ENCODE measurements around the gene TTL. TPM values are rescaled to one million over a fixed set of nuclear protein-coding genes. Genes with fewer than 3 reads are reported as not detected.

Gene TTL
- polyA plus RNA-seq, 1 of the 3 experiments (the other 2 are of a cell fraction): 15.4 TPM

DNA sequence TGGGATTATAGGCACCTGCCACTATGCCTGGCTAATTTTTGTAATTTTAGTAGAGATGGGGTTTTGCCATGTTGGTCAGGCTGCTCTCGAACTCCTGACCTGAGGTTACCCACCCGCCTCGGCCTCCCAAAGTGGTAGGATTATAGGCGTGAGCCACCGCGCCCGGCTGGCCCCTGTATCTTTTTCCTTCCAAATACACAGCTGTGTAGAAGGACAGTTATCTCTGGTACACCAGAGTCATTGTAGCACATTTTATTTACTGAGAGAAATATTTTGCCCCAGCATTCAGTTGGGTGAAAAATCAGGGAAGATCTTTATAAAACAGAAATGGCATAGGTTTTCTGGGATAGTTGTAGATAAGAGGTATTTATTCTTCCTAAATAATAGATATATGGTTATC, 36.9 kb downstream of the TTL start:
- Histone ChIP-seq H3K9ac (no peak overlapping the region), H3K4me2 (no peak overlapping the region), H3F3A (replicated peaks; ENCODE audit: insufficient read depth) (peaks cover 6% of the 10 kb centered on the region), H3K9me2 (no peaks in the 10 kb centered on the region), H4K20me1 (ENCODE audit: insufficient read depth) (no peaks in the 10 kb centered on the region), H3K9me3 (0 out of 2 replicates have a peak, but pooled peaks cover 9% of the 10 kb centered on the region), H3K36me3 (replicated peaks in 1 of 2; ENCODE audit: control insufficient read depth in 1 of 2, insufficient read depth in 2 of 2, low read length in 1 of 2) (peaks cover 42 to 64% of the 10 kb centered on the region in 2 experiments), H3K4me1 (ENCODE audit: control insufficient read depth in 1 of 2, insufficient read depth in 2 of 2, low read depth in 1 of 2, low read length in 1 of 2) (no peaks in the 10 kb centered on the region), H3K4me3 (ENCODE audit: low read depth in 2 of 2, low read length in 1 of 2) (no peak overlapping the region), H3K27me3 (ENCODE audit: insufficient read depth) (no peaks in the 10 kb centered on the region), H3K27ac (ENCODE audit: low read depth in 2 of 2, low read length in 1 of 2) (no peak overlapping the region), H2AFZ (ENCODE audit: low read depth) (no peak overlapping the region), H3K79me2 (ENCODE audit: insufficient read depth) (peaks cover 20% of the 10 kb centered on the region)
- DNase-seq: no peak
- TF ChIP-seq TEAD4 (IDR thresholded peaks at IDR 0.05; ENCODE audit: borderline replicate concordance, insufficient read depth) (no peak), NRF1 (IDR thresholded peaks at IDR 0.05; ENCODE audit: low read depth, low read length) (no peak), ELF1 (IDR thresholded peaks at IDR 0.05) (no peak), ZBTB33 (IDR thresholded peaks at IDR 0.05; ENCODE audit: borderline replicate concordance, low read depth) (no peak)
- POLR2A ChIA-PET: no interaction called here
- WGBS (ENCODE audit: low lambda C conversion rate): 97% methylated on average over 7 of the region's 7 CpGs
- CTCF ChIA-PET: no interaction called here

DNA sequence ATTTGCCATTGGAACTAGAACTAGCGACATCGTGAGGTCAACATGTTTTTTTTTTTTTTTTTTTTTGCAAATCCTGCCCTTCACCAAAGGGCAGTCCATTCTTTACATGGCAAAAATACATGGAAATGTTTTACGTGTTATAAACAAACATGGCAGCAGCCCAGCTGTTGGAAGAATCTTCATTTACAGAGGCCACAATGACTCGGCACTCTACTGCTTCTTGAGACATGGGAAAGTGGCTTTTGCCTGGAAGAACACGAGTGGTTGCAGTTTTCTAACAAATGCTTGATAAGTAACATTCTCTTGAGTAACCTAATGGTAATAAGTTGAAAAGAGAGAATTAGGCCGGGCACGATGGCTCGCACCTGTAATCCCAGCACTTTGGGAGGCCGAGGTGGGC, 37.5 kb downstream of the TTL start:
- WGBS (ENCODE audit: low lambda C conversion rate): 96% methylated on average over 9 of the region's 9 CpGs
- H3K4me3 ChIP-seq (ENCODE audit: low read depth in 2 of 2, low read length in 1 of 2): no peak overlapping the region
- no peaks in the 10 kb centered on the region for H3K27me3 ChIP-seq (ENCODE audit: insufficient read depth)
- no peak for DNase-seq
- H3K27ac ChIP-seq (ENCODE audit: low read depth in 2 of 2, low read length in 1 of 2): no peak overlapping the region
- TF ChIP-seq CHD2 (IDR thresholded peaks at IDR 0.05; ENCODE audit: low read length, partially characterized antibody): no peak
- TF ChIP-seq FOXM1 (IDR thresholded peaks at IDR 0.05; ENCODE audit: low read depth): no peak
- no peak for TF ChIP-seq ELF1 (IDR thresholded peaks at IDR 0.05)
- TF ChIP-seq RFX5 (IDR thresholded peaks at IDR 0.05; ENCODE audit: low read length): no peak
- no peak for TF ChIP-seq RXRA (IDR thresholded peaks at IDR 0.05; ENCODE audit: borderline replicate concordance, low read depth)
- no peak for TF ChIP-seq ZBTB33 (IDR thresholded peaks at IDR 0.05; ENCODE audit: borderline replicate concordance, low read depth)
- no peak for TF ChIP-seq FOSL2 (IDR thresholded peaks at IDR 0.05; ENCODE audit: borderline replicate concordance, low read depth)
- TF ChIP-seq GABPA (IDR thresholded peaks at IDR 0.05; ENCODE audit: low read depth): no peak
- no peak for TF ChIP-seq SMC3 (IDR thresholded peaks at IDR 0.05; ENCODE audit: low read depth, low read length)
- TF ChIP-seq JUND (IDR thresholded peaks at IDR 0.05): no peak
- no peak for TF ChIP-seq EP300 (IDR thresholded peaks at IDR 0.05; ENCODE audit: borderline replicate concordance in 1 of 2, low read depth in 1 of 2, low read length in 1 of 2)
- TF ChIP-seq, protein P1, sequence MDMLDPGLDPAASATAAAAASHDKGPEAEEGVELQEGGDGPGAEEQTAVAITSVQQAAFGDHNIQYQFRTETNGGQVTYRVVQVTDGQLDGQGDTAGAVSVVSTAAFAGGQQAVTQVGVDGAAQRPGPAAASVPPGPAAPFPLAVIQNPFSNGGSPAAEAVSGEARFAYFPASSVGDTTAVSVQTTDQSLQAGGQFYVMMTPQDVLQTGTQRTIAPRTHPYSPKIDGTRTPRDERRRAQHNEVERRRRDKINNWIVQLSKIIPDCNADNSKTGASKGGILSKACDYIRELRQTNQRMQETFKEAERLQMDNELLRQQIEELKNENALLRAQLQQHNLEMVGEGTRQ (IDR thresholded peaks at IDR 0.05; ENCODE audit: borderline replicate concordance, low read depth, low read length): no peak
- TF ChIP-seq GATA2 (CRISPR knock-in tag; IDR thresholded peaks at IDR 0.05): no peak
- no peak overlapping the region for H3K9ac ChIP-seq
- no peaks in the 10 kb centered on the region for H4K20me1 ChIP-seq (ENCODE audit: insufficient read depth)
- peaks cover 21% of the 10 kb centered on the region for H3K79me2 ChIP-seq (ENCODE audit: insufficient read depth)
- H3K4me1 ChIP-seq (ENCODE audit: control insufficient read depth in 1 of 2, insufficient read depth in 2 of 2, low read depth in 1 of 2, low read length in 1 of 2): no peaks in the 10 kb centered on the region
- POLR2A ChIA-PET: no interaction called here
- H3K9me3 ChIP-seq: 0 out of 2 replicates have a peak, but pooled peaks cover 7% of the 10 kb centered on the region
- CTCF ChIA-PET: no interaction called here
- no peaks in the 10 kb centered on the region for H3K9me2 ChIP-seq
- H3K36me3 ChIP-seq (replicated peaks in 1 of 2; ENCODE audit: control insufficient read depth in 1 of 2, insufficient read depth in 2 of 2, low read length in 1 of 2): peaks cover 38 to 57% of the 10 kb centered on the region in 2 experiments
- H3K4me2 ChIP-seq: no peak overlapping the region
- no peak overlapping the region for H2AFZ ChIP-seq (ENCODE audit: low read depth)
- peaks cover 6% of the 10 kb centered on the region for H3F3A ChIP-seq (replicated peaks; ENCODE audit: insufficient read depth)

Measured in SK-N-SH (cell line).